Upper lobe of left lung (tissue), 6 donors: ENCODE data around the gene TAS2R14. TPM values are rescaled to one million over a fixed set of nuclear protein-coding genes. Genes with fewer than 3 reads are reported as not detected.

Experiments
- ATAC-seq, 2 donors: fragments of 200-7000 bp; cut with Tn5 transposase; one replicate each; pipeline ENCODE4 v1.9.1; 2022; ENCODE audit warnings: mild to moderate bottlenecking in 2 of 2, moderate library complexity in 2 of 2; ENCODE audit not compliant: low FRiP score in 2 of 2
- DNase-seq, 2 donors: peaks; one replicate each; pipeline ENCODE4 v3.0.0-alpha.2; 2019 to 2020
- H3K27ac ChIP-seq, 4 donors: fragments of 200-600 bp; sonication (generic); one replicate each; pipeline ENCODE4 v1.5.1; 2016 to 2019
- H3K27me3 ChIP-seq, 4 donors: fragments of 200-600 bp; sonication (generic); one replicate each; pipeline ENCODE4 v1.5.1; 2017 to 2019
- H3K36me3 ChIP-seq, 4 donors: fragments of 200-600 bp; sonication (generic); one replicate each; pipeline ENCODE4 v1.5.1; 2016 to 2019
- H3K4me1 ChIP-seq, 4 donors: fragments of 200-600 bp; sonication (generic); one replicate each; pipeline ENCODE4 v1.5.1; 2018 to 2019
- H3K4me3 ChIP-seq, 4 donors: fragments of 200-600 bp; sonication (generic); one replicate each; pipeline ENCODE4 v1.5.1; 2017 to 2019; ENCODE audit warnings: mild to moderate bottlenecking in 2 of 4, moderate library complexity in 1 of 4
- H3K9me3 ChIP-seq, 4 donors: fragments of 200-600 bp; sonication (generic); one replicate each; pipeline ENCODE4 v1.5.1; 2018 to 2019
- EP300 ChIP-seq, 4 donors: sonication (generic); formaldehyde crosslinking; IDR thresholded peaks; one replicate each; pipeline ENCODE4 v1.5.1; 2017; ENCODE audit warnings: antibody characterized with exemption in 4 of 4, control low read depth in 2 of 4
- POLR2A ChIP-seq, 4 donors: fragments of 450-650 bp; IDR thresholded peaks; one replicate each; pipeline ENCODE4 v1.5.1; 2016 to 2017; ENCODE audit warnings: antibody characterized with exemption in 4 of 4, mild to moderate bottlenecking in 2 of 4
- POLR2AphosphoS5 ChIP-seq, 2 donors: sonication (generic); formaldehyde crosslinking; IDR thresholded peaks; one replicate each; pipeline ENCODE4 v1.5.1; 2017; ENCODE audit warnings: antibody characterized with exemption in 2 of 2
- WGBS, 2 donors: methylation state at CpG; one replicate each; pipeline ENCODE4 v1.1.5; 2017 to 2018; 5-methylcytosine and 5-hydroxymethylcytosine counted together
- total RNA-seq, 6 donors: library from RNA; depleted of rRNA in 4 of 6; stranded (reverse); fragments of >200 nt in 4 of 6; gene quantifications; one replicate each; pipeline versions ENCODE4 v1.1.0 to v1.2.1, GENCODE V29; 2016 to 2021
- TF ChIP-seq, protein P1 (sequence below), 6 experiments: fragments of 450-650 bp in 4 of 6; fragments of 200-600 bp in 2 of 6; sonication (generic) in 2 of 6; IDR thresholded peaks; one replicate each; pipeline ENCODE4 v1.5.1; 2016 to 2019; ENCODE audit warnings: antibody characterized with exemption in 6 of 6
- donor health status: DM: no; HTN: no; CAD: no; lungs with moderate emphysema.
- donor health status: DM: no; HTN: yes; CAD: no; lungs with severe emphysema.

Gene TAS2R14
- total RNA-seq, 6 donors from 2014 or later, result 0.94 to 12.7 (median 2.8) TPM

DNA sequence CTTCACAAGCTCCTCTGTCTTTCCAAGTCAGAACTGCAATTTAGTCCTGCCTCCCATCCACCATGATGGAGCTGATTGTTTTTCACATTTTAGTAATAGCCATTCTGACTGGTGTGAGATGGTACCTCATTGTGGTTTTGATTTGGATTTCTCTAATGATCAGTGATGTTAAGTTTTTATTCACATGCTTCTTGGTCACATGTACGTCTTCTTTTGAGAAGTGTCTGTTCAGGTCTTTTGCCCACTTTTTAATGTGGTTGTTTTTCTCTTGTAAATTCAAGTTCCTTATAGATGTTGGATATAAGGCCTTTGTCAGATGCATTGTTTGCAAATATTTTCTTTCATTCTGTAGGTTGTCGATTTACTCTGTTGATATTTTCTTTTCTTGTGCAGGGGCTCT is 4.1 kb upstream of the TAS2R14 start:
- H3K4me1 ChIP-seq, result no peaks in the 10 kb centered on the region
- WGBS, 2 donors, result 94 to 97% methylated on average over 2 of the region's 2 CpGs
- no peak overlapping the region for H3K4me3 ChIP-seq
- DNase-seq (no peak), ATAC-seq (no peak)
- H3K27ac ChIP-seq, result no peak overlapping the region
- no peak for TF ChIP-seq EP300 (IDR thresholded peaks at IDR 0.05)
- TF ChIP-seq, protein P1, sequence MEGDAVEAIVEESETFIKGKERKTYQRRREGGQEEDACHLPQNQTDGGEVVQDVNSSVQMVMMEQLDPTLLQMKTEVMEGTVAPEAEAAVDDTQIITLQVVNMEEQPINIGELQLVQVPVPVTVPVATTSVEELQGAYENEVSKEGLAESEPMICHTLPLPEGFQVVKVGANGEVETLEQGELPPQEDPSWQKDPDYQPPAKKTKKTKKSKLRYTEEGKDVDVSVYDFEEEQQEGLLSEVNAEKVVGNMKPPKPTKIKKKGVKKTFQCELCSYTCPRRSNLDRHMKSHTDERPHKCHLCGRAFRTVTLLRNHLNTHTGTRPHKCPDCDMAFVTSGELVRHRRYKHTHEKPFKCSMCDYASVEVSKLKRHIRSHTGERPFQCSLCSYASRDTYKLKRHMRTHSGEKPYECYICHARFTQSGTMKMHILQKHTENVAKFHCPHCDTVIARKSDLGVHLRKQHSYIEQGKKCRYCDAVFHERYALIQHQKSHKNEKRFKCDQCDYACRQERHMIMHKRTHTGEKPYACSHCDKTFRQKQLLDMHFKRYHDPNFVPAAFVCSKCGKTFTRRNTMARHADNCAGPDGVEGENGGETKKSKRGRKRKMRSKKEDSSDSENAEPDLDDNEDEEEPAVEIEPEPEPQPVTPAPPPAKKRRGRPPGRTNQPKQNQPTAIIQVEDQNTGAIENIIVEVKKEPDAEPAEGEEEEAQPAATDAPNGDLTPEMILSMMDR (IDR thresholded peaks at IDR 0.05), result no peak
- no peak for TF ChIP-seq POLR2A (IDR thresholded peaks at IDR 0.05)
- no peak for TF ChIP-seq POLR2AphosphoS5 (IDR thresholded peaks at IDR 0.05)
- no peaks in the 10 kb centered on the region for H3K36me3 ChIP-seq
- H3K27me3 ChIP-seq, result no peaks in the 10 kb centered on the region
- no peaks in the 10 kb centered on the region for H3K9me3 ChIP-seq

DNA sequence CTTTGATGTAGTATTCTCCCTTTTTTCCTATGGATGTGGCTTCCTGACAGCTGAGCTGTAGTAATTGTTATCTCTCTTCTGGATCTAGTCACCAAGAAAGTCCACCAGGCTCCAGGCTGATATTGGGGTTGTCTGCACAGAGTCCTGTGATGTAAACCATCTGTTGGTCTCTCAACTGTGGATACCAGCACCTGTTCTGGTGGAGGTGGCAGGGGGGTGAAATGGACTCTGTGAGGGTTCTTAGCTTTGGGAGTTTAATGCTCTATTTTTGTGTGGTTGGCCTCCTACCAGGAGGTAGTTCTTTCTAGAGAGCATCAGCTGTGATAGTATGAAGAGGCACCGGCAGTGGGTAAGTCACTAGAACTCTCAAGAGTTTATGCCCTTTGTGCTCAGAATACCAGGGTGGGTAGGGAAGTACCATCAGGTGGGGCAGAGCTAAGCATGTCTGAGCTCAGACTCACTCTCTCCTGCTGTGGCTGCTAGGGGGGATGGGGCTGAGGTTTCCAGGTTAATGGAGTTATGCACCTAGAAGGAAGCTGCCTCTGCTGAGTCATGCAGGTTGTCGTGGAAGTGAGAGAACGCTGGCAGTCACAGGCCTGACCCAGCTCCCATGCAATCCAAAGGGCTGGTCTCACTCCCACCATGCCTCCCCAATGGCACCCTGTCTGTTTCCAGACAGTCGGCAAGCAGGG is 3.0 kb upstream of the TAS2R14 start:
- 64 to 100% methylated on average over 1 to 4 of the region's 4 CpGs for WGBS, 2 donors
- ATAC-seq (no peak), DNase-seq (no peak)
- Histone ChIP-seq H3K27ac (no peak overlapping the region), H3K4me3 (no peak overlapping the region), H3K9me3 (no peaks in the 10 kb centered on the region), H3K4me1 (no peaks in the 10 kb centered on the region), H3K36me3 (no peaks in the 10 kb centered on the region), H3K27me3 (no peaks in the 10 kb centered on the region)
- TF ChIP-seq POLR2A (IDR thresholded peaks at IDR 0.05) (no peak), POLR2AphosphoS5 (IDR thresholded peaks at IDR 0.05) (no peak), EP300 (IDR thresholded peaks at IDR 0.05) (no peak)
- TF ChIP-seq, protein P1 (IDR thresholded peaks at IDR 0.05), result no peak

DNA sequence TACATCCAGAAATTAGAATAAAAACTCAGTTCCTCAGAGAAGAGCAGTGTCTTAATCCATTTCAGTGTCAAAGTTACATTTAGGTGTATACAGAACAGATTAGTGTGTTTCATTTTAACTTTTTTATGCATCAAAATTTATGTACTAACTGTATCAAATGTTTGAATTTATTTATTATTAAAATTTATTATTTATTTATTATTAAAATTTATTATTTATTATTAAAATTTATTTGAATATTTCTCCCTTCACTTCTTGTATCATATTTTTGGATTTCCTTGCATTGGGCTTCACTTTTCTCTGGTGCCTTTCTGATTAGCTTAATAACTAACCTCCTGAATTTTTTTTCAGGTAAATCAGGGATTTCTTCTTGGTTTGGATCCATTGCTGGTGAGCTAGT is 2.3 kb upstream of the TAS2R14 start:
- Histone ChIP-seq H3K4me3 (no peak overlapping the region), H3K27ac (no peak overlapping the region), H3K4me1 (no peaks in the 10 kb centered on the region), H3K27me3 (no peaks in the 10 kb centered on the region), H3K9me3 (no peaks in the 10 kb centered on the region), H3K36me3 (no peaks in the 10 kb centered on the region)
- no peak for ATAC-seq
- no peak for DNase-seq
- TF ChIP-seq POLR2AphosphoS5 (IDR thresholded peaks at IDR 0.05), result no peak
- TF ChIP-seq, protein P1 (IDR thresholded peaks at IDR 0.05), result no peak
- TF ChIP-seq POLR2A (IDR thresholded peaks at IDR 0.05), result no peak
- TF ChIP-seq EP300 (IDR thresholded peaks at IDR 0.05), result no peak

DNA sequence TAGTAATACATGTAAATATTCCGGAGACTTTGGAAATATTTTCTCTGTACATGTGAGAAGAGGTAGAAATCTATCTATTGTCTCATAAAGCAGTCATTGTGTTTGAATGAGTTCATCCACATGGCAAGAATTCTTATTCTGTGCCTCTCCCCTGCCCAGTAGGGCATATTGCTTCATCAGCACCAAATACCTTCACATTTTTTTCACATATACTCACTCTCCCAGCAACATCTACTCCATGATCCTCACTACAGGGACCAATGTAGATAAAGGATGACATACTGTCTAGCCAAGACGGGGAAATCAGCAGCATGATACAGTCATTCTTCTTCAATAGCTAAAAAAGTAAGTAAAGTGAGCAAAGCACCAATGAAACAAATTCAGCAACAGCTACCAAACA is 1.3 kb upstream of the TAS2R14 start:
- H3K4me3 ChIP-seq, result no peak overlapping the region
- H3K9me3 ChIP-seq, result no peaks in the 10 kb centered on the region
- no peaks in the 10 kb centered on the region for H3K36me3 ChIP-seq
- H3K27ac ChIP-seq, result no peak overlapping the region
- TF ChIP-seq, protein P1 (IDR thresholded peaks at IDR 0.05), result no peak
- TF ChIP-seq POLR2A (IDR thresholded peaks at IDR 0.05) (no peak), POLR2AphosphoS5 (IDR thresholded peaks at IDR 0.05) (no peak), EP300 (IDR thresholded peaks at IDR 0.05) (no peak)
- DNase-seq (no peak), ATAC-seq (no peak)
- H3K27me3 ChIP-seq, result no peaks in the 10 kb centered on the region
- 93 to 95% methylated on average over 2 of the region's 2 CpGs for WGBS, 2 donors
- H3K4me1 ChIP-seq, result no peaks in the 10 kb centered on the region

DNA sequence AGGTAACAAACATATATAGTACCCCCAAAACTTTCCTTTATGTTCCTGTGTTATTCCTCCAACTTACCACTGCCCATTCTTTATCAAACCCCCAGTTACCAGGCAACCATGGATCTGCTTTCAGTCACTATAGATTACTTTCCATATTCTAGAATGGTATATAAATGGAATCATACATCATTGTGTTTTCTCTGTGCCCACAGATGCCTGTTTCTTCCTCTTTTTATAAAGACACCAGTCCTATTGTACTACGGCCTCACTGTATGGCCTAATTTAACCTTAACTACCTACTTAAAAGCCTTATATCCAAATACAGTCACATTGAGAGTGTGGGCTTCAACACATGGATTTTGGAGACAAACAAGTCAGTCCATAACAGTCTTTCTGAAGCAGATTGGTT is 2.6 kb downstream of the TAS2R14 start:
- Histone ChIP-seq H3K27ac (no peak overlapping the region), H3K4me1 (no peaks in the 10 kb centered on the region), H3K9me3 (no peaks in the 10 kb centered on the region), H3K36me3 (no peaks in the 10 kb centered on the region), H3K27me3 (no peaks in the 10 kb centered on the region), H3K4me3 (no peak overlapping the region)
- 82 to 94% methylated on average over 1 of the region's 1 CpG for WGBS, 2 donors
- DNase-seq (no peak), ATAC-seq (no peak)
- TF ChIP-seq, protein P1 (IDR thresholded peaks at IDR 0.05), result no peak
- TF ChIP-seq POLR2AphosphoS5 (IDR thresholded peaks at IDR 0.05) (no peak), POLR2A (IDR thresholded peaks at IDR 0.05) (no peak)
